NCI-H446 treated with DMSO at 0.1 percent for 48 hours (cell line): ENCODE results near the gene NDUFA11.
"Not testable (repeated sequence)": the region's sequence is repeated elsewhere in the genome, so short reads cannot be mapped to it uniquely, and the experiment has no call there.

Experiments used
- DNase-seq: peaks from one replicate; lab custom pipeline; 2025; lab: John Stamatoyannopoulos, UW

NDUFA11 gene

DNA sequence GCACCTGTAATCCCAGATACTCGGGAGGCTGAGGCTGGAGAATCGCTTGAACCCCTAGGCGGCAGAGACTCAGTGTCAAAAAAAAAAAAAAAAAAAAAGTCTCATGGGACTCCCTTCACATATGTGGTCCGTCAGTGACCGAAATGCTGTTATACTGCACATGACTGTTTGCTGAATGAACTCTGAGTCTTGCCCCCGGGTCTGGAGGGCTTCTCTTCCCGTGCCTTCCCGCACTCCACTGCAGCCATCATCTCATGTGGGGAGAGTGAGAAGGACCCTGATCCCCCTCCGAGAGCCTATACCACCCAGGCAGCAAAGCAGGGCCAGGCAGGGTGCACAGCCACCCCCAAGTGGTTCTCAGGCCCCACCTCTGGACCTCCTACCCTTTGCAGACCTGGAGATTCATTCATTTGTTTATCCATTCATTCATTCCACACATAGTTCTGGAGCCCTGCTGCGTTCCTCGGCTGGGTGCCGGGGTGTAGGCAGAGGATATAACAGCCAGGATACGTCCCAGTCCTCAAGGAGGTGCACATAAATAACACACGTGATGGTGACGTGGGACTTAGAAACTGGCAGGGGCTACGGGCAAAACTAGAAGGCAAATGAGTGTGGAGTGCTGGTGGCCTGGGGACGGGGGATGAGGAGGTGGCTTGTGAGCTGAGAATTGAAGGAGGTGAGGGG lies 14.2 kb downstream of the NDUFA11 start:
- DNase-seq = no peak

- not testable (repeated sequence) for DNase-seq
Observed at GRCh38 chr19:5884065-5884811, 19.4 kb downstream of the NDUFA11 start.

- not testable (repeated sequence) for DNase-seq
Observed at GRCh38 chr19:5883157-5883873, 20.3 kb downstream of the NDUFA11 start.

DNA sequence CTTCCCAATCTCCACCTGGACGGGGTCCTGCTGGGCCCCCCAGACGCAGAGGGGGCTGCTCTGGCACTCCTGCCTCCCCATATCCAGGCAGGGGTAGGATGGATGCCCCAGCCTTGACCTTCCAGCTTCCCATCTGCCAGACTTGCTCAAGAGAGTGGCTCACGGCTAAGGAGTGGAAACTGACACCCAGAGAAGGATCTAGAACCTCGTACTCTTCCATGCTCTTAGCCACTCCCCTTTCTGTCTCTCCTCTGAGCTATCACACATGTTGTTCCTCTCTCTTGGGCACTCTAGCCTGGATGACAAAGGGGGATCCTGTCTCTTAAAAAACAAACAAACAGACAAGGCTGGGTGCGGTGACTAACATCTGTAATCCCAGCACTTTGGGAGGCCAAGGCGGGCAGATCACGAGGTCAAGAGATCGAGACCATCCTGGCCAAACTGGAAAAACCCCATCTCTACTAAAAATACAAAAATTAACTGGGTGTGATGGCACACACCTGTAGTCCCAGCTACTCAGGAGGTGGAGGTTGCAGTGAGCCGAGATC lies 21.1 kb downstream of the NDUFA11 start:
- DNase-seq = no peak

GRCh38 chr19:5881543-5882299 lies 21.9 kb downstream of the NDUFA11 start:
- no peak for DNase-seq

GRCh38 chr19:5880604-5881078 lies 22.9 kb downstream of the NDUFA11 start:
- no peak for DNase-seq

DNA sequence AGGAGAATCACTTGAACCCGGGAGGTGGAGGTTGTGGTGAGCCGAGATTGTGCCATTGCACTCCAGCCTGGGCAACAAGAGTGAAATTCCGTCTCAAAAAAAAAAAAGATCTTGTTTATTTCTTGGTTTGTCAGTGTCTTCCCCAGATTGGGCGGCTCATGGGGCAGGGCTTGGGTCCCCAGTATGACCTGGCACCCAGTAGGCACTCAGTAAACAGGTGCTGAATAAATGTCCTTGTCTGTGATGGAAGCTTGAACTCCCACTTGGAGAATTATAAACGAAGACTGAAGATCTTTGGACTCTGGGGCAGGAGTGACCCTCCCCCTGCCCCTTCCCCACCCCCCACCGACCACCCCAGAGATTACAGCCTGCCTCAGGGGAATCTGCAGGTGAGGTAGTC lies 23.4 kb downstream of the NDUFA11 start:
- DNase-seq = no peak

GRCh38 chr19:5877882-5878281 lies 25.7 kb downstream of the NDUFA11 start:
- no peak for DNase-seq

GRCh38 chr19:5877427-5877826 lies 26.2 kb downstream of the NDUFA11 start:
- no peak for DNase-seq

DNA sequence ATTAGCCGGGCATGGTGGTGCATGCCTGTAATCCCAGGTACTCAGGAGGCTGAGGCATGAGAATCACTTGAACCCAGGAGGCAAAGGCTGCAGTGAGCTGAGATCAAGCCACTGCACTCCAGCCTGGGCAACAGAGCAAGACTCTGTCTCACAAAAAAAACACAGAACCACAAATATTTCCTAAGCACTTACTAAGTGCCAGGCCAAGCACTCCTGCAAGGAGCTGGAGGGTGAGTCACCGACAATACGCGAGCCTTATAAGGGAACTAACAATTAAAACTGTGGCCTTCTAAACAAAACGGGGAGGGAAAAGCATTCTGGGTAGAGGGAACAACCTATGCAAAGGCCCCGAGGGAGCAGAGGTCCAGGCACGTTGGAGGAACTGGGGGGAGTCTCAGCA lies 29.1 kb downstream of the NDUFA11 start:
- not testable (repeated sequence) for DNase-seq

GRCh38 chr19:5873617-5874199 lies 29.9 kb downstream of the NDUFA11 start:
- no peak for DNase-seq

DNA sequence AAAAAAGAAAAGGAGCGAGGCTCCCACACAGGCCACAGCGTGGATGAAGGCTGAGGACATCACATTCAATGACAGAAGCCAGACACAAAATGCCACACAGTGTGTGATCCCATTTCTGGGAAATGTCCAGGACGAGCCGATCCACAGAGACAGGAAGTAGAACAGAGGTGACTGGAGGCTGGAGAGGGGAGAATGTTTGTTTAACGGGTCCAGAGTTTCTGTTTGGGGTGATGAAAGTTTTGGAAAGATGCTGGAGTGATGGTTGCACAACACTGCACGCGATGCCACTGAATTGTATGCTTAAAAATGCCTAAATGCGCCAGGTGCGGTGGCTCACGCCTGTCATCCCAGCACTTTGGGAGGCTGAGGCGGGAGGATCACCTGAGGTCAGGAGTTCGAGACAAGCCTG lies 32.6 kb downstream of the NDUFA11 start:
- no peak for DNase-seq

- DNase-seq = no peak
Observed at GRCh38 chr19:5867201-5868136, 36.1 kb downstream of the NDUFA11 start.

DNA sequence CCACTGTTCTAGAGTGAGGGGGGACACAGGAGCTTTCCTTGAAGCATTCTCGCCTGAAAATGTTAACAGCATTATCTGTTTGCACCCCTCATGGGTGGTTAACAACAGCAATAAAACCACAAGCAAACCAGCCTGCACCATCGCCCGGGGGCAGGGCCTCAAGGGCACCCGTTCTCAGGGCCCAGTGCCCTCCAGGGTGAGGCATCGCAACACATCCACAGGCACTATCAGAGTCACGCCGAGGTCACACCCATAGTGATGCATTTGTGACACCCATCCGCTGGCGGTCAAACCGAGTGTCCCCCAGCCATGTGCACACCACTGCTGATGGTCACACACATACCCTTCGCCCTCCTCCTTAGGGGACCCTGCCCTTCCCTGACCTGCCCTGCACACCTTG lies 37.8 kb downstream of the NDUFA11 start:
- DNase-seq = no peak

GRCh38 chr19:5864725-5865486 lies 38.7 kb downstream of the NDUFA11 start:
- no peak for DNase-seq

- no peak for DNase-seq
Observed at GRCh38 chr19:5864013-5864720, 39.4 kb downstream of the NDUFA11 start.

- DNase-seq = no peak
Observed at GRCh38 chr19:5863030-5863665, 40.4 kb downstream of the NDUFA11 start.
